A673 (cell line): ENCODE results near the gene NRXN3. TPM values are rescaled to one million over a fixed set of nuclear protein-coding genes. Genes with fewer than 3 reads are reported as not detected.

Experiments
- BruUV-seq: library from RNA; stranded (reverse); fragments of 400-500 nt; replicated peaks from 2 replicates; lab custom pipeline; 2021; lab: Mats Ljungman, UMichigan
- CTCF ChIA-PET: fragments of 300-600 bp; sonication (Branson Sonifier 250); formaldehyde crosslinking; loops from one replicate; lab custom pipeline; 2022; ENCODE audit warnings: antibody characterized with exemption; lab: Charles Lee
- POLR2A ChIA-PET: fragments of 300-600 bp; sonication (Branson Sonifier 250); formaldehyde crosslinking; loops from one replicate; lab custom pipeline; 2022; ENCODE audit warnings: antibody characterized with exemption; ENCODE audit not compliant: low non-redundant PET; lab: Charles Lee
- DNase-seq: peaks from one replicate; pipeline ENCODE4 v3.0.0-alpha.2; 2015; ENCODE audit warnings: low spot score
- H3K27ac ChIP-seq: fragments of 200-600 bp; sonication (generic); 2 replicates; pipeline ENCODE4 v1.5.1; 2016; ENCODE audit warnings: mixed run types, low read depth, mild to moderate bottlenecking, mixed read lengths, antibody characterized with exemption, low read length; ENCODE audit not compliant: poor library complexity, severe bottlenecking
- H3K27me3 ChIP-seq: fragments of 200-600 bp; sonication (generic); replicated peaks from 2 replicates; pipeline ENCODE4 v1.6.1; 2017; ENCODE audit warnings: mixed run types, low read depth, mild to moderate bottlenecking, mixed read lengths, antibody characterized with exemption, low read length; ENCODE audit not compliant: insufficient read depth, poor library complexity
- H3K36me3 ChIP-seq: fragments of 200-600 bp; sonication (generic); 2 replicates; pipeline ENCODE4 v1.6.1; 2016; ENCODE audit warnings: mixed run types, mild to moderate bottlenecking, mixed read lengths, antibody characterized with exemption, low read length; ENCODE audit not compliant: insufficient read depth, poor library complexity, severe bottlenecking
- H3K4me1 ChIP-seq: fragments of 200-600 bp; sonication (generic); 2 replicates; pipeline ENCODE4 v1.6.1; 2017; ENCODE audit warnings: mixed run types, mild to moderate bottlenecking, mixed read lengths, antibody characterized with exemption, low read length; ENCODE audit not compliant: insufficient read depth, poor library complexity, severe bottlenecking
- H3K4me3 ChIP-seq: fragments of 200-600 bp; sonication (generic); 2 replicates; pipeline ENCODE4 v1.5.1; 2016; ENCODE audit warnings: low read depth, mixed run types, mild to moderate bottlenecking, mixed read lengths, low read length; ENCODE audit not compliant: poor library complexity, severe bottlenecking
- H3K9me3 ChIP-seq: fragments of 200-600 bp; sonication (generic); 2 replicates; pipeline ENCODE4 v1.6.1; 2016; ENCODE audit warnings: mixed run types, low read depth, mild to moderate bottlenecking, mixed read lengths, antibody characterized with exemption, low read length; ENCODE audit not compliant: poor library complexity, severe bottlenecking
- CTCF ChIP-seq: fragments of 300-800, 200-600 bp; sonication (generic); conservative IDR thresholded peaks from 2 replicates; pipeline ENCODE4 v1.5.1; 2017; ENCODE audit warnings: low read depth, mild to moderate bottlenecking, antibody characterized with exemption, low read length, moderate library complexity, mixed read lengths
- EZH2 ChIP-seq: fragments of 200-600 bp; sonication (generic); IDR thresholded peaks from 2 replicates; pipeline ENCODE4 v1.6.1; 2017; ENCODE audit warnings: borderline replicate concordance, low read depth, mild to moderate bottlenecking, mixed read lengths, antibody characterized with exemption, low read length; ENCODE audit not compliant: poor library complexity, severe bottlenecking
- intact Hi-C: fragments of 100-400 bp; cut with micrococcal nuclease; formaldehyde crosslinking; loops from one replicate; pipeline ENCODE4 v1.10.0; 2022; ENCODE audit not compliant: unreplicated experiment
- total RNA-seq: library from RNA; stranded (reverse); gene quantifications from 2 replicates; pipeline ENCODE4 v1.2.3, GENCODE V29; 2021

The NRXN3 gene
- total RNA-seq, 1 experiment from 2014 or later = 0.21 TPM

GRCh38 chr14:79178719-79179118 is 1008.5 kb downstream of the NRXN3 start:
- ChIA-PET CTCF (no interaction called here), POLR2A (no interaction called here)
- intact Hi-C loops = no loop called here
- no peak for DNase-seq
- no TSS peak for BruUV-seq
- Histone ChIP-seq H3K36me3 (no peaks in the 10 kb centered on the region), H3K27ac (no peak overlapping the region), H3K4me3 (no peak overlapping the region), H3K4me1 (no peaks in the 10 kb centered on the region), H3K9me3 (no peaks in the 10 kb centered on the region), H3K27me3 (peaks cover 17% of the 10 kb centered on the region)
- no peak for TF ChIP-seq CTCF
- TF ChIP-seq EZH2 = no peak

GRCh38 chr14:79179985-79180384 is 1009.8 kb downstream of the NRXN3 start:
- intact Hi-C loops = no loop called here
- no peak overlapping the region for H3K27ac ChIP-seq
- H3K4me3 ChIP-seq = no peak overlapping the region
- no peaks in the 10 kb centered on the region for H3K4me1 ChIP-seq
- ChIA-PET POLR2A (no interaction called here), CTCF (no interaction called here)
- H3K9me3 ChIP-seq = no peaks in the 10 kb centered on the region
- H3K27me3 ChIP-seq = peaks cover 17% of the 10 kb centered on the region
- no peak for TF ChIP-seq CTCF
- TF ChIP-seq EZH2 = no peak
- H3K36me3 ChIP-seq = no peaks in the 10 kb centered on the region
- no TSS peak for BruUV-seq
- DNase-seq = no peak

DNA sequence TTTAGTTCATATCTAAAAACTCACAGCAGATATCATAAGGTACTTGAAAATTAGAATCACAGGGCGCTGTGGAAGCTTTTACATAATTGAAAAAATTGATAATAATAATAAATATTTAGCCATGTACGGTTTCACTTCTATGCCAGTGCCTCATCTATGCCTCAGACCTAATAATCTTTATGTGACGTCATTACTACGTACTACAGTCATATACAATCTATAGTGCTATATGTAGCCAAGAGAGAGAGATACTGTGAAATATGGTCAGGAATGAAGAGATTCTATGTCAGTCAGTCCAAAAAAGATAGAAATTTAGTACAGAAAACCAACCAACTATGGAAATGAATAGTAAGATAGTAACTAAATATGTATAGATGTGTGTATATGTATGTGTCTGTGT is 1010.5 kb downstream of the NRXN3 start:
- no peaks in the 10 kb centered on the region for H3K4me1 ChIP-seq
- no peak for DNase-seq
- no peak overlapping the region for H3K27ac ChIP-seq
- no TSS peak for BruUV-seq
- H3K36me3 ChIP-seq = no peaks in the 10 kb centered on the region
- peaks cover 17% of the 10 kb centered on the region for H3K27me3 ChIP-seq
- TF ChIP-seq CTCF (no peak), EZH2 (no peak)
- no peaks in the 10 kb centered on the region for H3K9me3 ChIP-seq
- CTCF ChIA-PET = no interaction called here
- POLR2A ChIA-PET = no interaction called here
- no peak overlapping the region for H3K4me3 ChIP-seq
- intact Hi-C loops = no loop called here
